Astrocyte (in vitro differentiated cells and primary cell): ENCODE data around the gene EEF2K. TPM values are rescaled to one million over a fixed set of nuclear protein-coding genes. Genes with fewer than 3 reads are reported as not detected.

Source experiments
- DNase-seq: peaks from one replicate; pipeline ENCODE4 v3.0.0-alpha.2; 2010; ENCODE audit warnings: low read depth
- FAIRE-seq: peaks from 2 replicates; lab custom pipeline; 2011; peaks lifted over from hg19 to GRCh38; lab: Jason Lieb, UNC
- H2AFZ ChIP-seq: 2 replicates; pipeline ENCODE4 v1.6.0; 2012; ENCODE audit warnings: low read depth, low read length, inconsistent platforms
- H3K27ac ChIP-seq: 2 replicates; pipeline ENCODE4 v1.5.1; 2011; ENCODE audit warnings: low read depth, low read length, inconsistent platforms
- H3K27me3 ChIP-seq: 2 replicates; pipeline ENCODE4 v1.6.0; 2011; ENCODE audit warnings: low read length, inconsistent platforms; ENCODE audit not compliant: insufficient read depth
- H3K36me3 ChIP-seq: 2 replicates; pipeline ENCODE4 v1.5.1; 2011; ENCODE audit warnings: low read length, inconsistent platforms; ENCODE audit not compliant: insufficient read depth
- H3K4me1 ChIP-seq: 2 replicates; pipeline ENCODE4 v1.5.1; 2011; ENCODE audit warnings: low read length, inconsistent platforms; ENCODE audit not compliant: insufficient read depth
- H3K4me2 ChIP-seq: 2 replicates; pipeline ENCODE4 v1.6.0; 2012; ENCODE audit warnings: low read length, inconsistent platforms
- H3K4me3 ChIP-seq: 2 replicates; pipeline ENCODE4 v1.5.1; 2011; ENCODE audit warnings: low read depth, mild to moderate bottlenecking, low read length, inconsistent platforms; ENCODE audit not compliant: insufficient read depth
- H3K79me2 ChIP-seq: 2 replicates; pipeline ENCODE4 v1.6.0; 2012; ENCODE audit warnings: mild to moderate bottlenecking, low read length, inconsistent platforms; ENCODE audit not compliant: insufficient read depth
- H3K9ac ChIP-seq: 2 replicates; pipeline ENCODE4 v1.6.0; 2012; ENCODE audit warnings: mild to moderate bottlenecking, low read length, inconsistent platforms
- H3K9me3 ChIP-seq: 2 replicates; pipeline ENCODE4 v1.5.1; 2012; ENCODE audit warnings: low read depth, mild to moderate bottlenecking, low read length, inconsistent platforms; ENCODE audit not compliant: insufficient read depth
- H4K20me1 ChIP-seq: 2 replicates; pipeline ENCODE4 v1.6.0; 2012; ENCODE audit warnings: low read length, inconsistent platforms; ENCODE audit not compliant: insufficient read depth
- H3K27ac Mint-ChIP-seq: one replicate; pipeline ENCODE4 v1.8.0; 2021; ENCODE audit warnings: mild to moderate bottlenecking, mixed read lengths; ENCODE audit not compliant: unreplicated experiment
- H3K27me3 Mint-ChIP-seq: one replicate; pipeline ENCODE4 v1.8.0; 2021; ENCODE audit warnings: low read depth, mixed read lengths; ENCODE audit not compliant: unreplicated experiment
- H3K36me3 Mint-ChIP-seq: one replicate; pipeline ENCODE4 v1.8.0; 2021; ENCODE audit warnings: low read depth, mixed read lengths; ENCODE audit not compliant: unreplicated experiment
- H3K4me1 Mint-ChIP-seq: one replicate; pipeline ENCODE4 v1.8.0; 2021; ENCODE audit warnings: low read depth, mixed read lengths; ENCODE audit not compliant: unreplicated experiment
- H3K4me3 Mint-ChIP-seq: one replicate; pipeline ENCODE4 v1.8.0; 2021; ENCODE audit warnings: mild to moderate bottlenecking, moderate library complexity, mixed read lengths; ENCODE audit not compliant: unreplicated experiment
- H3K9me3 Mint-ChIP-seq: one replicate; pipeline ENCODE4 v1.8.0; 2021; ENCODE audit warnings: mild to moderate bottlenecking, mixed read lengths; ENCODE audit not compliant: unreplicated experiment
- CTCF ChIP-seq: IDR thresholded peaks from 2 replicates; pipeline ENCODE4 v1.5.1; 2011; ENCODE audit warnings: low read depth, mild to moderate bottlenecking, inconsistent platforms, low read length, moderate library complexity; ENCODE audit not compliant: insufficient read depth
- EZH2 ChIP-seq: IDR thresholded peaks from 2 replicates; pipeline ENCODE4 v1.6.1; 2012; ENCODE audit warnings: mild to moderate bottlenecking, low read length, inconsistent platforms; ENCODE audit not compliant: insufficient read depth
- total RNA-seq: library from RNA; stranded (reverse); gene quantifications from 2 replicates; pipeline ENCODE4 v1.2.1, GENCODE V29; 2021

Gene EEF2K
- total RNA-seq, 1 donor from 2014 or later = 20.9 TPM

- no peak overlapping the region for H3K9ac ChIP-seq
- H3K36me3 ChIP-seq = peaks cover 12% of the 10 kb centered on the region
- H3K9me3 ChIP-seq = no peaks in the 10 kb centered on the region
- no peaks in the 10 kb centered on the region for H3K4me1 ChIP-seq
- H3K4me3 ChIP-seq = no peak overlapping the region
- no peak overlapping the region for H3K27ac Mint-ChIP-seq
- H3K79me2 ChIP-seq = no peaks in the 10 kb centered on the region
- H3K4me3 Mint-ChIP-seq = no peak overlapping the region
- TF ChIP-seq CTCF (no peak), EZH2 (no peak)
- H4K20me1 ChIP-seq = no peaks in the 10 kb centered on the region
- no peaks in the 10 kb centered on the region for H3K9me3 Mint-ChIP-seq
- H2AFZ ChIP-seq = no peak overlapping the region
- no peak for DNase-seq
- no peak overlapping the region for H3K4me2 ChIP-seq
- H3K27ac ChIP-seq = no peak overlapping the region
- peaks cover 24% of the 10 kb centered on the region for H3K36me3 Mint-ChIP-seq
- H3K27me3 ChIP-seq = no peaks in the 10 kb centered on the region
- no peaks in the 10 kb centered on the region for H3K27me3 Mint-ChIP-seq
- H3K4me1 Mint-ChIP-seq = no peaks in the 10 kb centered on the region
- no peak for FAIRE-seq
These were observed 107.1 kb downstream of the EEF2K start for GRCh38 chr16:22312897-22313781.

DNA sequence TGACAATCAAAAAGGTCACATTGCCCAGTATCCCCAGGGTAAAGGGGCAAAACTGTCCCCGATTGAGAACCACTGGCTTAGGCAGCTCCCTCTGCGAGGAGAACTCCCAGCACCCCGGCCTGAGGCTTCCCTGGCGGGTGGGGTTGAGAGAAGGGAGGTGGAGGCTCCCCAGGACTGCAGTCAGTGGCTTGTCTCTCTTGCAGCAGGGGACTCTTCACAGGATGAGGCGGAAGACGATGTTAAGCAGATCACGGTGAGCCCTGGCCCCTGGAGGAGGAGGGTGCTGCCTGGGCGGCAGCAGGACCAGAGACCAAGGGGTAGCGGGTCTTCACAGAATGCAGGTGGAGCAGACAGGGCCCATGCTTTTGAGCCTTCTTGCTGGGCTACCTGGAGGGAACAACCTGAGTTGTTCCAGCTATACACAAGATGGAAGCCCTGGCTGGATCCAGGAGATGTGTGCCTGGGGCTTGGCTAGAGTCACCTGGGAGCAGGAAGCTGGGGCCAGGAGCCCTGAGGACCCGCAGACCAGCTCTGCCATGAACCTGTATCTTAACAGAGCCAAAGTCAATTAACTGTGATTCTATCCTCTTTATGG, 107.9 kb downstream of the EEF2K start:
- TF ChIP-seq EZH2 (no peak), CTCF (no peak)
- no peaks in the 10 kb centered on the region for H3K27me3 ChIP-seq
- no peak overlapping the region for H3K27ac Mint-ChIP-seq
- no peaks in the 10 kb centered on the region for H3K27me3 Mint-ChIP-seq
- DNase-seq (no peak), FAIRE-seq (no peak)
- no peaks in the 10 kb centered on the region for H3K9me3 ChIP-seq
- H3K79me2 ChIP-seq = no peaks in the 10 kb centered on the region
- H3K9ac ChIP-seq = no peak overlapping the region
- H4K20me1 ChIP-seq = no peaks in the 10 kb centered on the region
- H3K4me3 Mint-ChIP-seq = no peak overlapping the region
- no peak overlapping the region for H3K27ac ChIP-seq
- H3K36me3 Mint-ChIP-seq = peaks cover 21% of the 10 kb centered on the region
- no peaks in the 10 kb centered on the region for H3K4me1 ChIP-seq
- no peaks in the 10 kb centered on the region for H3K4me1 Mint-ChIP-seq
- H3K4me2 ChIP-seq = no peak overlapping the region
- H3K36me3 ChIP-seq = peaks cover 12% of the 10 kb centered on the region
- H2AFZ ChIP-seq = no peak overlapping the region
- no peaks in the 10 kb centered on the region for H3K9me3 Mint-ChIP-seq
- H3K4me3 ChIP-seq = no peak overlapping the region
